ENCODE data around the gene PACS2.

PACS2 gene

DNA sequence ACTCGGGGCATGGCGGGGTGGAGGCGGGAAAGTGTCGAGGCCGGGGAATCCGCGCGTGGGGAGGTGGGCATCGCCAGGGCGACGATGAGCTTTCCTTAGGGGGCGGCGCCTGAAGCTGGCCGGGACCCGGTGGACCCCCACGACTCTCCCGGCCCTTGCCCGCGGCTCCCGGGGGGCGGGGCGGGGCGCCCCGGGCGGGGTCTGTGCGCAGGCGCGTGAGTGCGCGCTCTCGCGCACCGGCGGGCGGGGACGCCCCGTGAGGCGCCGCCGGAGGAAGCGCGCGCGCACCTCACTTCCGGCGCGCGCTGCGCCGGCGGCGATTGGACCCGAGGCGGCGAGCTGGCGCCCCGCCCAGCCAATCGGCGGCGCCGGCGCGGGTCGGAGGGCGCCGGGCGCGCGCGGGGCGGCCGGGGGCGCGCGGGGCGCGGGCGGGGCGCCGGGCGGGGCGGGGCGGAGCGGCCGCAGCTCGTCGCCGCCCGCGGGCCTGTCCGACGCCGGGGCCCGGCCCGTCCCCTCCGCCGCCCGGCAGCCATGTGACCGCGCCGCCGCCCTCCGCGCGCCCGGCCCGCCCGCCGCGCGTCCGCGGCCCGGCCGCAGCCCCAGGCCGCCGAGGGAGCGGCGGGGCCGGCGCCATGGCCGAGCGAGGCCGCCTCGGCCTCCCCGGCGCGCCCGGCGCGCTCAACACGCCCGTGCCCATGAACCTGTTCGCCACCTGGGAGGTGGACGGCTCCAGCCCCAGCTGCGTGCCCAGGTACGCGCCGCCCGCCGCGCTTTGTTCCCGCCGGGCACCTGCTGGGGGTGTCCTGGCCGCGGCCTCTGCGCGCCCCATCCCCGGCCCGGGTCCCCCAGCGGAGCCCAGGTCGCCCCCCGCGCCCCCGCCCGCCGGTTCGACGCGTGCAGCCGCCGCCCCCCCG lies at the start of gene PACS2:
PACS2 (plus strand) TSS at position 462 of the 914 bp plus-strand sequence; CDS start at position 633, 171 bp downstream.
- DNase-seq (ENCODE audit: low read depth), result peak; percentile 83

DNA sequence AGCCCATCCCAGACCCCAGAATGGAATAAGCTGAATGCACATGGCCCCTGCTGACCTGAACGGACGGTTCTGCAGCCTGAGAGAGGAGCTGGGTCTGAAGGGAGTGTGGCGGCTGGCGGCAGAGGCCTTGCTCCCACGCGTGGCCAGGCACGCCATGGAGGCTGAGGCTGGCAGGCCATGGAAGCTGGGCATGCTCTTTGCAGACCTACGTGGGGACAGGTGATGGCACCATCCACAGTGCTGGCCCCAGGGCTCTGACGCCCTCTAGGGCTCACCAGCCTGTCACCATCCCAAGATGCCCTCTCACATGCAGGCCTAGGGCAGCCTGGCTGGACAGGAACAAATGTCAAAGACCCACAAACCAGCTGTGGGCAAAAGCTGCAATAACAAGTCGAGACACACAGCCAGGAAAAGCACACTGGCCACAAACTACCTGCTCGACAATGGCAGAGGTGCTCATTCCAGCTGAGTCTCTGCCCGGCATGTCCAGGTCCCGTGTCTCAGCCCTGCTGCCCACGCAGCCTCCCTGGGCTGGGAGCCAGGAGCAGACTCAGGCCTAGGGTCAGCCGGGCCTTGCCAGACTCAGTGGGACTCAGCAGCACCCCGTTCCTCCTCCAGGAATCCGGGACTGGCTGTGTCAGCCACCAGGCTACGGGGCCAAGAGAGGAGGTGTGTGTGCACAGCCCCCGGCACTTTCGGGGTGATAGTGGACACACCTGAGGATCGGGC lies 46.6 kb upstream of the PACS2 start:
- no peak for DNase-seq (ENCODE audit: low read depth)

DNA sequence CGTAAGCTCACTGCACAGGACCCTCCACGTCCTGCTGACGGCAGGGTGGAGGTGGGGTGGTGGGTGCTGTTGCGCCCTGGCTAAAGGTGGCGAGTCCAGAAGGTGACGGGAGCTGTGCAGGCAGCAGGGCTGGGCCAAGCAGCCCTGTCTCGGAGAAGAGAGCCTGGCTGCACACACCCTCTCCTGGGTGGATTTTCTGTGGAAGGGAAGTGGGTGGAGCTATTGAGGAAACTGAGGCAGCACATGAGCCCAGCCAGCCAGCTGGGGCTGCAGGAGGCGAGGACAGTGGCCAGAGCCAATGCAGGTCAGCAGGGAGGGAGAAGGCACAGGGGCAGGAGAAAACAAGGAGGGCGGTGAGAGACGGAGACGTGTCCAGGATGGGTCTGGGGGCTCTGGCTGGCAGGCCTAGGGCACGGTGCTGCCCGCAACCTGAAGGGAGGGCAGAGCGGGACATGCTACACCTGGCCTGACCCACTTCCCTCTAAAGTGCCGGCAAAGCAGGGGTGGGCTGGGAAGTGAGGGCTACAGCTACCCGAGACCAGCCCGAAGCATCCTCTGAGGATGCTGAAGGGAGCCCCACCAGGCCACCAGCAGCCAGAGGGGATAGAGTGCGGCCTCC lies 45.7 kb upstream of the PACS2 start:
- DNase-seq (ENCODE audit: low read depth), result no peak

DNA sequence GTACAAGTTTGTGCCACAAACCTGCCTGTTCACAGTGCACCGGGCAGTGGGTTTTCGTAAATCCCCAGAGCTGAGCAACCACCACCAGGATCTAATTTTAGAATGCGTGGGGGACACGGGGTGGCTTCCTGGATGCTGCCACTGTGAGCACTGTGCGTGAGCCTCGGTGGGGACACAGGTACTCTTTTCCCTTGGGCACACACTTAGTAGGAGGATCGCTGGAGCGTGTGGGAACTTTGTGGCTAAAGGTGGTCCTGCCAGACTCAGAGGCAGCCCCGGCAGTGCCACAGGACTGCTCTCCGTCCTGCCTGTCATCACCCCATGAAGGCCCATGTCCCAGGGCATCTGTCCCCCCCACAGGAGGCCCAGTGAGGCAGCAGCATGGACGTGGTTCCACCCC lies 45.1 kb upstream of the PACS2 start:
- DNase-seq (ENCODE audit: low read depth), result no peak

DNA sequence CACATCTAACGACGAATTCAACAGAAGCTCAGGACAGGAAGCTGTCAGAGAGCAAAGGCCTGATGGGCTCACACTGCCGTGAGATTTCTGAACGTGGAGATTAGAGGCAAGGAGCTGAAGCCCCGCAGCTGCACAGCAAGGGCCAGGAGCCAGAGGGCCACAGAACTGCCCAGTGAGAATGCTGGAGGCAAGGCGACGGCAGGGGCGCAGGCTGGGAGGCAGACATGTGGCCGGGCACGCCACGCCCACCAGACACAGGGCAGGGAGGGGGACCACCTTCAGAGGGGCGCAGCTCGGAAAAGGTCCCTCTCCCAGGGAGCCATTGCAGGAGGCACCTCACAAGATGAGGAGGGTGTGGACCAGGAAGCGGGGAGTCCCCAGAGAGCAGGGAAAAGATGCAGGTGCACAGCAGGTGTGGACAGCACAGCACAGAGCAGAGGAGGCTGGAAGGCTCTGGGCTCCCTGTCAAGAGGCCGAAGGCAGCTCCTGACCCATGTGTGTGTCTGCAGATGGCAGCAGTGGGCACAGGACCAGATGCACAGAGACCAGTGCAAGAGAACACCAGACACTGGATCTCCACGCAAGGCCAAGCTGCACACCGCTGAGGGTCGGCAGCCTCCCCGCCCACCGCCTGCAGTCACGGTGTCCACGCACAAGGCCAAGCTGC lies 43.2 kb upstream of the PACS2 start:
- DNase-seq (ENCODE audit: low read depth), result no peak

DNA sequence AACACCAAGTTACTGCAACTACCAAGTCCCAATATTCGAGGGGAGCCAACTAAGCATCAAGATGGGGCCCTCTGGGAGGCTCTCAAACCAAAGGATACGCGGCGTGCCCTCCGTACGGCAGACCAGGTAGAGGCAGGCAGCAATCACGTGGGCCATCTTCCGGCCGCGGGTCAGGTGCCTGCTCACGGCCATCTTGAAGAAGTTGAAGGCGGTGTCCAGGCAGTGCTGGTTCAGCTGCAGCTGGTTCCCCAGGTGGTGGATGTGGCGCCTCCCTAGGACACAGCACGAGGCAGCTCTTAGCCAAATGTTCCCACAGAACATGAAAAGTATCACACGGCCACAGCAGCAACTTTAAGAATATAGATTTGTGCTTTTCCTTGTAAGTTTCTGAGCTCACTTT lies 41.9 kb upstream of the PACS2 start:
- DNase-seq (ENCODE audit: low read depth), result no peak

DNA sequence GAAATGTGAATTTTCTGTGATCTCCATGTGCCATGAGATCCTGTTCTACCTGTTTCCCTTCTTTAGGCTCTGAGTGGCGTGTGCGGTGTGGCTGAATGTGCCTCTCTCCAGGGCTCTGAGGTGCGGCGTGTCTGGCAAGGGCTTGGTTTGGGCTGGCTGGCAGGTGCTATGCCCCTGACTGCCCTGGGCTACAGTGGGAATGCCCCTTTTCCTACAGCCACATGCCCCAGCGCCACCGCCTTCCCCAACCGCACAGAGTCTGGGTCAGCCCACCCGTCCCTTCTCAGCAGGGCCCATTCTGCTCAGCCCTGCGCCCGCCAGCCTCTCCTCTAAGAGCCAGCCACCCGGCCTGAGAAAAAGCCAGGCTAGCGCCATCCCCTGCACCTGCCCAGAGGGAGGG lies 41.5 kb upstream of the PACS2 start:
- DNase-seq (ENCODE audit: low read depth), result no peak

DNA sequence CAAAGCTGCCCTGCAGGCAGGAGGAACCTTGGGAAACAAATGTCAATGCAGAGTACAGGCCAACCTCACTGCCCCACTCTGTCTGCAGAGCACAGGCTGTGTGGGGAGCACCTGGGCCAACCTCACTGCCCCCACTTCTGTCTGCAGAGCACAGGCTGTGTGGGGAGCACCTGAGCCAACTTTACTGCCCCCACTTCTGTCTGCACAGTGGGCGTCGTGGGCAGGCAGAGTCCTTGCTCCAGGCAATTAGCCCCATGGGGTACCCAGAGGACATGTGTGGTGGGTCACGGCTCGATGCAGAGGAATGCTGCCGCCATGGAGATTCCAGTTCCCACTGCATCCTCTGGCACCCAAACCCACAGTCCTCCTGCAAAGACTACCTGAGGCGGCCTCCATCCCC lies 39.9 kb upstream of the PACS2 start:
- no peak for DNase-seq (ENCODE audit: low read depth)

DNA sequence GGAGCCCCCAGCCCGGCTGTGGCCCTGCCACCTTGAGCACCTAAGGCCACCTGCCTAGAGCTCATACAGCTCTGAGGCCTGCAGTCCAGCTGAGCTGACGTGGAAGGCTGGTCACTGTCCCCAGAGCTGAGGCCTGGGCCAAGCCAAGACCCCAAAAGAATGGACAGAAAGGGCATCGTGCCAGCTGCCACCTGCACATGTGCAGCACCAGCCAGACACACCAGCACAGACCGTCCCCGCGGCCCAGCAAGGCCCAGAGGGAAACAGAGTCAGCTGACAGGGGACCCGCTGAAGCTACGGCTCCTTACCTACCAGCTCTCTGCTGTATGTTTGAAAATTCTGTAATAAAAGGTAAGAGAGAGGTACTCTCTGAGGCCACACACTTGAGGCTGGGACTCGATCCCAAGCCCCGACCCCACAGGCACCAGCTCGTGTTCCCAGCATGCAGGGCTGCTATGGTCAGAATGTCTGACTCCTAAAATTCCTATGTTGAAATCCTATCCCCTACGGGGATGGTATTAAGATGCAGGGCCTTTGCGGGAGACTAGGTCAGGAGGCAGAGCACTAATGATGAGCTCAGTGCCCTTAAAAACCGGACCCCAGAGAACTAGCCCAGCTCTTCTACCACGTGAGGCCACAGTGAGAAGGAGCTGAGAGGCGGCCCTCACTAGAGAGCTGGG lies 39.1 kb upstream of the PACS2 start:
- DNase-seq (ENCODE audit: low read depth), result peak; percentile 86

DNA sequence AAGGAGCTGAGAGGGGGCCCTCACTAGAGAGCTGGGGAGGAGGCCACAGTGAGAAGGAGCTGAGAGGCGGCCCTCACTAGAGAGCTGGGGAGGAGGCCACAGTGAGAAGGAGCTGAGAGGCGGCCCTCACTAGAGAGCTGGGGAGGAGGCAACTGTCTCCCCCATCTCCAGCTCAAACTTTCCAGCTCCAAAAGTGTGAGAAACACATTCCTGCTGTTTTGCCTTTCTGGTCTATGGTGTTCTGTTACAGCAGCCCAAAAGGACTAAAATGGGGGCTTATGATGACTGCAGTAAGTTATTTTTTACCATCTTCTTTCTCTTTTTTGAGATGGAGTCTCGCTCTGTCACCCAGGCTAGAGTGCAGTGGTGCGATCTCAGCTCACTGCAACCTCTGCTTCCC lies 37.1 kb upstream of the PACS2 start:
- DNase-seq (ENCODE audit: low read depth), result peak; percentile 21

DNA sequence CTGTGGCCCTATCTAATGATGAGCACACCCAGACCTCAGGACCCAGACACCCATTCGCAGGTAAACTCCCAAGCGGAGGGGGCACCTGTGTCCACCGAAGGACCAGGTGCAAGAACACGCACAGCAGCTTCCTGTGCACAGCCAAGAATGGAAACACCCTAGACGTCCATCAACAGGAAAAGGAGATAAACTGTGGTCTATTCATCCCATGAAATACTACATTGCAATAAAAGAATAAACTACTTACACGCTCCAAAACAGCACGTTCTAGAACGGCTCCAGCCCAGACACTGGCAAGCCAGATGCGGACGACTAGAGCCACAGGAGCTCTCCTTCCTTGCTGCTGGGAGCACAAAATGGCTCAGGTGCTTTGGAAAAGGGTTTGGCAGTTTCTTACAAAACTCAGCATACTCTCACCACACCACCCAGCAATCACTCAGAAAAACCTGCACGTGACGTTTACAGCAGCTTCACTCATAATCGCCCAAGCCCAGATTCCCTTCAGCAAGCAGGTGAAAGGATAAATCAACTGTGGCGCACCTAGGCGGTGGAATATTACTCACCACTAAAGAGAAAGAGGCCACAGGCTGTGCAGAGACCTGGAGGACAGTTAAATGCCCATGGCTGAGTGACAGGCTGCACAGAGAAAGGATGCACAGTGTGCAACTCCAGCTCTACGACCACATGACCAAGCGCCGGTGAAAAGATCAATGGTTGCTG lies 34.7 kb upstream of the PACS2 start:
- DNase-seq (ENCODE audit: low read depth), result no peak

DNA sequence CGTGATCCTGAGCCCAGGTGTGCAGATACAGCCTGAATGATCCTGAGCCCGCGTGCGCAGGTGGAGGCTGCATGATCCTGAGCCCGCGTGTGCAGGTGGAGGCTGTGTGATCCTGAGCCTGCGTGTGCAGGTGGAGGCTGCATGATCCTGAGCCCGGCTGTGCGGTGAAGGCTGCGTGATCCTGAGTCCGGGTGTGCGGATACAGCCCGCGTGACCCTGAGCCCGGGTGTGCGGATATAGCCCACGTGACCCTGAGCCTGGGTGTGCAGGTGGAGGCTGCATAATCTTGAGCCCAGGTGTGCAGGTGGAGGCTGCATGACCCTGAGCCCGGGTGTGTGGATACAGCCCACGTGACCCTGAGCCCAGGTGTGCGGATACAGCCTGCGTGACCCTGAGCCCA lies 34.0 kb upstream of the PACS2 start:
- no peak for DNase-seq (ENCODE audit: low read depth)

DNA sequence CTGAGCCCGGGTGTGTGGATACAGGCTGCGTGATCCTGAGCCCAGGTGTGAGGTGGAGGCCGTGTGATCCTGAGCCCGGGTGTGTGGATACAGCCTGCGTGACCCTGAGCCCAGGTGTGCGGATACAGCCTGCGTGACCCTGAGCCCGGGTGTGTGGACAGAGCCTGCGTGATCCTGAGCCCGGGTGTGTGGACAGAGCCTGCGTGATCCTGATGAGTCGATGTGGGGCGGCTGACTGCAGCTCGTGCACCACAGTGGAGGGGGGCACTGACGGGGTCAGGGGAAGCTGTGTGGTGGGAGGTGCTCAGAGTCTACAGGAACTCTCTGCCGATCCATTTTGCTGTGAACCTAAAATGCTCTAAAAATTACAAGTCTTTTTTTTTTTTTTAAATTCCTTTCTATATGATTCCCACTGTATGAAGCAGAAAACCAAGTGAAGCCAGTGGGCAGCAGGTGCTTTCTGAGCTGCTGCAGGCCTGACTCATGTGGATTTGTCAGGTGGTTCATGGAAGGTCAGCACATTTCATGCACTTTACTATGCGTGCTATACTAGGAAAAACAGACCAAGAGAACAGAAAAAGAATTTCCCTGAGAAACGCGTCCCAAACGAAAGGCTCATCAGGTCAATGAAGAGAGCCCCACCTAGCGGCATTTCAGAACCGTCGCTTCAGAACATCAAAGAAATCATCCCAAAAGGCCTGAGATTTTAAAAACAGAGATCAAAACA lies 33.0 kb upstream of the PACS2 start:
- DNase-seq (ENCODE audit: low read depth), result peak; percentile 75

DNA sequence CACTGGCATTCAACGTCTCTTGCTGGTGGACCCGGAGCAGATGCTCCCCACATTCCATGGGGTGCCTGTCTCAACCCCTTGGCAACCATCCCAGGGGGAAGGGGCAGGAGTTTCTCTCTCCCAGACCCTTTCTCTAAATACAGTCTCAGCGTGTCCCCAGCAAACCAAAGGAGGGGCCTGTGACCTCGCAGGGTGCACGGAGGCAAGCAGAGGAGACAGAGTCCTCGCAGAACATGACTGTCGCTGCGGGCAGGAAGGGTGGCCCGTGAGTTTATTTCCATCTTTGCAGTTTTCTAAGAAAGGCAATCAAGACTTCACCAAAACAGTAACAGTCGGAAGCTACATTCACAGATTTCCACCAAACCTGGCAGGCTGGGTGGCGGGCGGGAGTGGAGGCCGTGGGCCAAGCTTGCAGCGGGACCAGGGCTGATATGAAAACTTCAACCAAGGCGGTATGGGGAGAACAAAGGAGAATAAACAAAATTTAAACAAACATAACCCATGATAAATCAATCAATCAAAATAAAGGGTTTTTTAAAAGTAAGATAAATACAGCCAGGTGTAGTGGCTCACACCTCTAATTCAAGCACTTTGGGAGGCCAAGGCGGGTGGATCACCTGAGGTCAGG lies 32.3 kb upstream of the PACS2 start:
- no peak for DNase-seq (ENCODE audit: low read depth)

DNA sequence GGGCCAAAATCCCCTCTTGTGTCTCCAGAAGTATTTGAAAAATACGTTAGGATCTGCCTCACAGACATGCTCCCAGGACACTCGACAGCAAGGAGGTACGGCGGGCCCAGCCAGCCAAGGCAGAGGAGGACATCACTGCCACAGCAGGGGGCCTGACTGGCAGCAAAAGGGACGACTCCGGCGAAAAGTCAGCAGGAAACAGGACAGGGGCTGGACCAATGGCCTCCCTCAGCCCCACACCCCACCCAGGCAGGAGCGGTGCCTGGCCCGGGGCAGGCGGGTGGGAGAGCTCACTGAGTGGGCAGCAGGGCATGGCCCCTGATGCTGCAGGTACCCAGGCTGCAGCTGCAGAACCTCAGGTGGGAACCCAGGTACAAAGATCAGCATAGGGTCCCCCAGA lies 31.5 kb upstream of the PACS2 start:
- no peak for DNase-seq (ENCODE audit: low read depth)

DNA sequence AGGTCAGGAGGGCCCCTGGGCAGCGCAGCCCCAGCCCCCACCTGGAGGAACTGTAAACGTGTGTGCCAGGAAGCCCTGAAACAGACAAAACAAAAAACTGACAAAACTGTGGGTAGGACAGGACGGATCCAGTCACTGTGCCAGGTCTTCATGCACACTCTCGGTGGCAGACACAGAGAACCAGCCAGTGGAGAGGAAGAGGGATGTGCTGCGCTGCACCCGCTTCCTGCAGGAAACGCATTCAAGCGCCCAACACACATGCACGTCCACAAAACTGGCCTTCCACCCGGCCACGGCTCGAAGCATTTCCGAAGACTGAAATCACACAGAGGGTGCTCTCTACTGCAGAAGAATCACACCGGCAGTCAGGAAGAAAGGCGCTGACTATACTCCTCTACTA lies 30.6 kb upstream of the PACS2 start:
- no peak for DNase-seq (ENCODE audit: low read depth)

DNA sequence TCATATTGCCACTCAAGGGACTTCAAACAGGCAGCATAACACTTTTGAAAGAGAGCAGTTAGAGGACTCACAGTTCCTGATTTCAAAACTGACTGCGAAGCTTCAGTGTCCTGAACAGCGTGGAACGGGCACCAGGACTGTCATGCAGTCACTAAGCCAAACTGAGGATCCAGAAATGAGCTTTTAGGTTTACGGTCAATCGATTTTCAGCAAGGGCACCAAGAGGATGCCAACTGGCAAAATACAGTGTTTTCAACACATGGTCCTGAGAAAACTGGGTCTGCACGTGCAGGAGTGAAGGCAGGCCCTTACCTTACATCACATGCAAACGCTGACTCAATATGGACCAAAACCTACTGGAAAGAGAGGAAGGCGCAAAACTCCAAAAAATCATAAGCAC lies 29.4 kb upstream of the PACS2 start:
- no peak for DNase-seq (ENCODE audit: low read depth)

DNA sequence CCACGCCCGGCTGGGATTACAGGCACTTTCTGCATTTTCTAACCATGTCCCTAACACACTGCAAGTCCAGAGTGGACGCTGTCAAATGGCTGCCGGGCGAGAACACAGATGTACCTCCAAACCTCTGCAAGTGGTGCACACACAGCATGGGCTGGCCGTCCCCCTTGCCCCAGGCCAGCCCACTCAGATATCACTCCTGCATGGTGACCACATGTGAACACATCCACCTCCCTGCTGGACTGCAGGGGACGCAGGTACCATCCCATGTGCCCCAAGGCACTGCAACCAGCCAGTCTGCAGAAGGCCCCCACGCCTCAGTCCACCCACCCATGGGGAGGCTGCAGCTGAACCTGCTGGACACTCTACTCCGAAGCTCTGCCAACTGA lies 27.8 kb upstream of the PACS2 start:
- DNase-seq (ENCODE audit: low read depth), result no peak

DNA sequence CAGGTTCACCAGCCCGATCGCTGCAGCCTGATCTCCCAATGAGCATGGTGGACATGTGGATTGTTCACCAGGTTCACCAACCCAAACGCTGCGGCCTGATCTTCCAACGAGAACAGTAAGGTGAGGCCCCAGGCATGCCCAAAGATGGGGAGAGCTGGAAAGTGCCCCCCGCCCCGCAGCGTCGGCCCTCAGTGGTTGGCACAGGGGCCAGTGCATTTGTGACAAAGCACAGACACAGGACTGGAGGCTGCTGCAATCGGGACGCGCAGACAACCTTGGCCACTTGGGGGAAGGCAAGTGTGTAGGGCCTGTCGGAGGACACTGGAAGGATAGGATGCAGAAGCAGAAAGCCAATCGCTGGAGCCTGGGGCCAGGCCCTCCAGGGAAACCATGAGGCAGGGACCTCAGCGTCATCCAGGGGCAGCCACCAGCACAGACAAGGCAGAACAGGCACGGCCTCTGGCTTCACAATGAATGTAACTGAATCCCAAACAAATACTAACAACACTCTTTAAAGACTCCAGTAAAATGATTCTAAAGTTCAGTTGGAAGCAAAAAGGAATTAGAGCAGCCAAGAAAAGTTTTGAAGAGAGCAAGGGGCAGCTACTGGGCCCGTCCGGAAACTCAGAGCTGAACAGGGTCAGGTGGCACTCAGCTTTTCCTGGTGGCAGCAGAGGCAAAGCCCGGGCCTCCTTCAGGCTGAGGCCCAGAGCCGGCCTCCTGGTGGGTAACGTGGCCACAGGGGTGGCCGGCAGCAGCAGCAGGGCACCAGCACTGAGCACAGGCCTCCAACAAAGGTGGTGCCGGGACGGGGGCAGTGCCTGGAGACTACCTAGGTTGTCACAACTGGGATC lies 27.1 kb upstream of the PACS2 start:
- no peak for DNase-seq (ENCODE audit: low read depth)
